GM23338 (cell line): Measurements from ENCODE around the gene NRXN2.
A peak's percentile ranks its signal among the peaks of the same experiment; 100 is the strongest.

Experiments
- CREB1 ChIP-seq: fragments of 250-450 bp; sonication (Bioruptor Pico); IDR thresholded peaks from 2 replicates; pipeline ENCODE4 v1.5.0; 2020; ENCODE audit warnings: low read depth, mild to moderate bottlenecking, moderate library complexity
- ETS1 ChIP-seq: IDR thresholded peaks from 2 replicates; pipeline ENCODE4 v1.6.1; 2016; ENCODE audit warnings: antibody characterized with exemption
- EZH2 ChIP-seq: fragments of 200-600 bp; sonication (generic); IDR thresholded peaks from one replicate; pipeline ENCODE4 v1.8.0; 2017; ENCODE audit warnings: antibody characterized with exemption, mild to moderate bottlenecking, low read depth; ENCODE audit not compliant: unreplicated experiment
- EZH2phosphoT487 ChIP-seq: fragments of 200-600 bp; sonication (generic); IDR thresholded peaks from one replicate; pipeline ENCODE4 v1.8.1; 2018; ENCODE audit warnings: antibody characterized with exemption; ENCODE audit not compliant: unreplicated experiment
- JUNB ChIP-seq: IDR thresholded peaks from one replicate; pipeline ENCODE4 v1.6.1; 2016; ENCODE audit warnings: antibody characterized with exemption; ENCODE audit not compliant: unreplicated experiment
- POLR2AphosphoS5 ChIP-seq: IDR thresholded peaks from 2 replicates; pipeline ENCODE4 v1.6.1; 2016; ENCODE audit warnings: antibody characterized with exemption, low read depth
- STAT1 ChIP-seq: IDR thresholded peaks from one replicate; pipeline ENCODE4 v1.6.1; 2016; ENCODE audit warnings: antibody characterized with exemption; ENCODE audit not compliant: unreplicated experiment
- ZNF114 ChIP-seq: fragments of 250-450 bp; sonication (Bioruptor Pico); IDR thresholded peaks from 2 replicates; pipeline ENCODE4 v1.5.0; 2020; ENCODE audit warnings: mild to moderate bottlenecking, moderate library complexity
- ZNF331 ChIP-seq: fragments of 250-450 bp; sonication (Bioruptor Pico); IDR thresholded peaks from 2 replicates; pipeline ENCODE4 v1.5.0; 2020; ENCODE audit warnings: low read depth, mild to moderate bottlenecking, moderate library complexity
- TF ChIP-seq, protein P1 (sequence below): IDR thresholded peaks from one replicate; pipeline ENCODE4 v1.6.1; 2018; ENCODE audit warnings: antibody characterized with exemption; ENCODE audit not compliant: unreplicated experiment
- TF ChIP-seq, protein P2 (sequence below), 2 experiments: fragments of 200-600 bp in 1 of 2; sonication (generic) in 1 of 2; conservative IDR thresholded peaks; 2 replicates each; pipeline versions ENCODE4 v1.5.1 to v1.6.1; 2016 to 2017; ENCODE audit warnings: antibody characterized with exemption in 2 of 2, low read depth in 2 of 2, mild to moderate bottlenecking in 2 of 2, moderate library complexity in 1 of 2

DNA sequence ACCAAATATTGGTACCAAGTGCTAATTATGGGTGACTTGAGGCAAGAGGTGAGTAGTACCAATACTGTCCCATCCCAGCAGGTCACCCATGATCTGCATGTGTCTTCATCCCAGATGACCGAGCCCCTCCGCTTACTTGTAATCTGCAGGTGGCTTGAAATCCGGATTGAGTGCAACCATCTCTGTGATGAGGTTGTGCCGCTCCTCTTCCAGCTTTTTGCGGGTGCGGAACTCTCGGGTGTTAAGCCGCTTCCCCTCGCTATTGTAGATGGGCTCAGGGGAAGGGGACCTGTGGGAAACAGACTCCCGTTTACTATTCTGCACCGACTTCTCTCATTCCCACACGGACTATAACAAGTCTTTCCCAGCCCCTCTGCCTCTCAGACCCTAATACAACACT lies 47.1 kb upstream of the NRXN2 start:
- TF ChIP-seq, protein P1, sequence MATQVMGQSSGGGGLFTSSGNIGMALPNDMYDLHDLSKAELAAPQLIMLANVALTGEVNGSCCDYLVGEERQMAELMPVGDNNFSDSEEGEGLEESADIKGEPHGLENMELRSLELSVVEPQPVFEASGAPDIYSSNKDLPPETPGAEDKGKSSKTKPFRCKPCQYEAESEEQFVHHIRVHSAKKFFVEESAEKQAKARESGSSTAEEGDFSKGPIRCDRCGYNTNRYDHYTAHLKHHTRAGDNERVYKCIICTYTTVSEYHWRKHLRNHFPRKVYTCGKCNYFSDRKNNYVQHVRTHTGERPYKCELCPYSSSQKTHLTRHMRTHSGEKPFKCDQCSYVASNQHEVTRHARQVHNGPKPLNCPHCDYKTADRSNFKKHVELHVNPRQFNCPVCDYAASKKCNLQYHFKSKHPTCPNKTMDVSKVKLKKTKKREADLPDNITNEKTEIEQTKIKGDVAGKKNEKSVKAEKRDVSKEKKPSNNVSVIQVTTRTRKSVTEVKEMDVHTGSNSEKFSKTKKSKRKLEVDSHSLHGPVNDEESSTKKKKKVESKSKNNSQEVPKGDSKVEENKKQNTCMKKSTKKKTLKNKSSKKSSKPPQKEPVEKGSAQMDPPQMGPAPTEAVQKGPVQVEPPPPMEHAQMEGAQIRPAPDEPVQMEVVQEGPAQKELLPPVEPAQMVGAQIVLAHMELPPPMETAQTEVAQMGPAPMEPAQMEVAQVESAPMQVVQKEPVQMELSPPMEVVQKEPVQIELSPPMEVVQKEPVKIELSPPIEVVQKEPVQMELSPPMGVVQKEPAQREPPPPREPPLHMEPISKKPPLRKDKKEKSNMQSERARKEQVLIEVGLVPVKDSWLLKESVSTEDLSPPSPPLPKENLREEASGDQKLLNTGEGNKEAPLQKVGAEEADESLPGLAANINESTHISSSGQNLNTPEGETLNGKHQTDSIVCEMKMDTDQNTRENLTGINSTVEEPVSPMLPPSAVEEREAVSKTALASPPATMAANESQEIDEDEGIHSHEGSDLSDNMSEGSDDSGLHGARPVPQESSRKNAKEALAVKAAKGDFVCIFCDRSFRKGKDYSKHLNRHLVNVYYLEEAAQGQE: no peak
- TF ChIP-seq POLR2AphosphoS5 (0 out of 2 replicates have a peak, but pooled peaks have one; percentile 5), ZNF114 (CRISPR knock-in tag) (no peak), ETS1 (no peak), CREB1 (no peak), EZH2 (no peak), STAT1 (no peak), EZH2phosphoT487 (no peak), JUNB (no peak), ZNF331 (CRISPR knock-in tag) (no peak)
- TF ChIP-seq, protein P2, sequence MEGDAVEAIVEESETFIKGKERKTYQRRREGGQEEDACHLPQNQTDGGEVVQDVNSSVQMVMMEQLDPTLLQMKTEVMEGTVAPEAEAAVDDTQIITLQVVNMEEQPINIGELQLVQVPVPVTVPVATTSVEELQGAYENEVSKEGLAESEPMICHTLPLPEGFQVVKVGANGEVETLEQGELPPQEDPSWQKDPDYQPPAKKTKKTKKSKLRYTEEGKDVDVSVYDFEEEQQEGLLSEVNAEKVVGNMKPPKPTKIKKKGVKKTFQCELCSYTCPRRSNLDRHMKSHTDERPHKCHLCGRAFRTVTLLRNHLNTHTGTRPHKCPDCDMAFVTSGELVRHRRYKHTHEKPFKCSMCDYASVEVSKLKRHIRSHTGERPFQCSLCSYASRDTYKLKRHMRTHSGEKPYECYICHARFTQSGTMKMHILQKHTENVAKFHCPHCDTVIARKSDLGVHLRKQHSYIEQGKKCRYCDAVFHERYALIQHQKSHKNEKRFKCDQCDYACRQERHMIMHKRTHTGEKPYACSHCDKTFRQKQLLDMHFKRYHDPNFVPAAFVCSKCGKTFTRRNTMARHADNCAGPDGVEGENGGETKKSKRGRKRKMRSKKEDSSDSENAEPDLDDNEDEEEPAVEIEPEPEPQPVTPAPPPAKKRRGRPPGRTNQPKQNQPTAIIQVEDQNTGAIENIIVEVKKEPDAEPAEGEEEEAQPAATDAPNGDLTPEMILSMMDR (conservative IDR thresholded peaks at IDR 0.05; ENCODE audit: low read depth in 2 of 2): no peak
